Hepatocyte (in vitro differentiated cells): Measurements from ENCODE around the gene CLDN34. TPM values are rescaled to one million over a fixed set of nuclear protein-coding genes. Genes with fewer than 3 reads are reported as not detected.

Source experiments
- DNase-seq: peaks from one replicate; pipeline ENCODE4 v3.0.0-alpha.2; 2016; ENCODE audit warnings: low spot score
- H2AFZ ChIP-seq: fragments of 200-600 bp; sonication (generic); 2 replicates; pipeline ENCODE4 v1.6.0; 2016; ENCODE audit warnings: antibody characterized with exemption, mild to moderate bottlenecking
- H3K27ac ChIP-seq: fragments of 200-600 bp; sonication (generic); 2 replicates; pipeline ENCODE4 v1.5.1; 2016; ENCODE audit warnings: mild to moderate bottlenecking
- H3K27me3 ChIP-seq: fragments of 200-600 bp; sonication (generic); 2 replicates; pipeline ENCODE4 v1.6.1; 2016
- H3K36me3 ChIP-seq: fragments of 200-600 bp; sonication (generic); replicated peaks from 2 replicates; pipeline ENCODE4 v1.5.1; 2016; ENCODE audit warnings: low read depth; ENCODE audit not compliant: insufficient read depth
- H3K4me1 ChIP-seq: fragments of 200-600 bp; sonication (generic); 2 replicates; pipeline ENCODE4 v1.5.1; 2016; ENCODE audit warnings: mild to moderate bottlenecking, moderate library complexity; ENCODE audit not compliant: insufficient read depth
- H3K4me2 ChIP-seq: fragments of 200-600 bp; sonication (generic); 2 replicates; pipeline ENCODE4 v1.6.0; 2016
- H3K4me3 ChIP-seq: fragments of 200-600 bp; sonication (generic); 2 replicates; pipeline ENCODE4 v1.5.1; 2016; ENCODE audit warnings: mild to moderate bottlenecking
- H3K79me2 ChIP-seq: fragments of 200-600 bp; sonication (generic); 2 replicates; pipeline ENCODE4 v1.6.0; 2017; ENCODE audit warnings: mild to moderate bottlenecking
- H3K9me2 ChIP-seq: fragments of 200-600 bp; sonication (generic); replicated peaks from 2 replicates; pipeline ENCODE4 v1.6.0; 2017; ENCODE audit warnings: mild to moderate bottlenecking; ENCODE audit not compliant: insufficient read depth
- H3K9me3 ChIP-seq: fragments of 200-600 bp; sonication (generic); 2 replicates; pipeline ENCODE4 v1.5.1; 2016; ENCODE audit warnings: low read depth, mild to moderate bottlenecking
- H4K20me1 ChIP-seq: fragments of 200-600 bp; sonication (generic); 2 replicates; pipeline ENCODE4 v1.6.0; 2016; ENCODE audit warnings: mild to moderate bottlenecking; ENCODE audit not compliant: insufficient read depth, poor library complexity, severe bottlenecking
- CTCF ChIP-seq: fragments of 200-600 bp; sonication (generic); IDR thresholded peaks from 2 replicates; pipeline ENCODE4 v1.5.1; 2016; ENCODE audit warnings: antibody characterized with exemption, mild to moderate bottlenecking; ENCODE audit not compliant: poor library complexity
- EZH2 ChIP-seq: fragments of 200-600 bp; sonication (generic); IDR thresholded peaks from 2 replicates; pipeline ENCODE4 v1.6.1; 2016; ENCODE audit warnings: antibody characterized with exemption, mild to moderate bottlenecking, borderline replicate concordance
- EZH2phosphoT487 ChIP-seq: fragments of 200-600 bp; sonication (generic); IDR thresholded peaks from one replicate; pipeline ENCODE4 v1.6.1; 2018; ENCODE audit warnings: antibody characterized with exemption, mild to moderate bottlenecking, low read depth, moderate library complexity; ENCODE audit not compliant: unreplicated experiment, severe bottlenecking
- WGBS: methylation state at CpG from one replicate; pipeline ENCODE4 v1.1.6; 2016; ENCODE audit warnings: low lambda C conversion rate; ENCODE audit errors: missing lambda C conversion rate; 5-methylcytosine and 5-hydroxymethylcytosine counted together
- polyA plus RNA-seq: library from polyadenylated mRNA; unstranded; fragments of >200 nt; fragmentation: Nextera tagmentation; extraction: Ambion mirVana; gene quantifications from 2 replicates; pipeline ENCODE4 v1.2.1, GENCODE V29; 2016
- total RNA-seq: library from RNA; depleted of rRNA; stranded (reverse); fragments of >200 nt; gene quantifications from 2 replicates; pipeline ENCODE4 v1.2.3, GENCODE V29; 2014

The CLDN34 gene
- total and polyA plus RNA-seq, 2 experiments from 2014 or later: not detected

GRCh38 chrX:9961750-9962149 lies 5.4 kb upstream of the CLDN34 start:
- H3K9me3 ChIP-seq: no peaks in the 10 kb centered on the region
- no peaks in the 10 kb centered on the region for H3K36me3 ChIP-seq
- H3K27ac ChIP-seq: no peak overlapping the region
- TF ChIP-seq EZH2 (no peak), CTCF (no peak), EZH2phosphoT487 (no peak)
- H4K20me1 ChIP-seq: no peaks in the 10 kb centered on the region
- WGBS: 89% methylated on average over 5 of the region's 5 CpGs
- H2AFZ ChIP-seq: no peak overlapping the region
- H3K4me1 ChIP-seq: no peaks in the 10 kb centered on the region
- no peak for DNase-seq
- H3K4me3 ChIP-seq: no peak overlapping the region
- no peaks in the 10 kb centered on the region for H3K79me2 ChIP-seq
- no peaks in the 10 kb centered on the region for H3K9me2 ChIP-seq
- H3K4me2 ChIP-seq: no peak overlapping the region
- H3K27me3 ChIP-seq: no peaks in the 10 kb centered on the region

- Histone ChIP-seq H3K4me2 (no peak overlapping the region), H3K36me3 (no peaks in the 10 kb centered on the region)
- TF ChIP-seq EZH2 (no peak), CTCF (no peak), EZH2phosphoT487 (no peak)
Measured at GRCh38 chrX:9977635-9978034, 10.5 kb downstream of the CLDN34 start.

GRCh38 chrX:9980401-9980800 lies 13.2 kb downstream of the CLDN34 start:
- no peak overlapping the region for H3K27ac ChIP-seq
- no peak for DNase-seq
- no peak overlapping the region for H3K4me2 ChIP-seq
- no peaks in the 10 kb centered on the region for H3K9me2 ChIP-seq
- no peak overlapping the region for H3K4me3 ChIP-seq
- no peak for TF ChIP-seq EZH2
- TF ChIP-seq EZH2phosphoT487: no peak
- no peak for TF ChIP-seq CTCF
- H3K4me1 ChIP-seq: no peaks in the 10 kb centered on the region
- no peaks in the 10 kb centered on the region for H3K27me3 ChIP-seq
- no peaks in the 10 kb centered on the region for H3K36me3 ChIP-seq
- no peaks in the 10 kb centered on the region for H4K20me1 ChIP-seq
- H3K79me2 ChIP-seq: no peaks in the 10 kb centered on the region
- WGBS: 87% methylated on average over 7 of the region's 7 CpGs
- no peak overlapping the region for H2AFZ ChIP-seq
- H3K9me3 ChIP-seq: no peaks in the 10 kb centered on the region

More at GRCh38 chrX:9977635-9978034, 10.5 kb downstream of the CLDN34 start:
- Histone ChIP-seq H2AFZ (no peak overlapping the region), H4K20me1 (no peaks in the 10 kb centered on the region), H3K4me1 (no peaks in the 10 kb centered on the region), H3K27me3 (no peaks in the 10 kb centered on the region), H3K79me2 (no peaks in the 10 kb centered on the region), H3K27ac (peak overlapping the region; percentile 70), H3K4me3 (no peak overlapping the region), H3K9me3 (peaks cover 6% of the 10 kb centered on the region), H3K9me2 (no peaks in the 10 kb centered on the region)
- peak; percentile 25 for DNase-seq
- WGBS: 71% methylated on average over 3 of the region's 3 CpGs

GRCh38 chrX:9980927-9981326 lies 13.8 kb downstream of the CLDN34 start:
- H3K4me1 ChIP-seq: no peaks in the 10 kb centered on the region
- no peaks in the 10 kb centered on the region for H3K9me3 ChIP-seq
- H3K36me3 ChIP-seq: no peaks in the 10 kb centered on the region
- no peak overlapping the region for H3K4me3 ChIP-seq
- no peaks in the 10 kb centered on the region for H3K27me3 ChIP-seq
- H2AFZ ChIP-seq: no peak overlapping the region
- no peaks in the 10 kb centered on the region for H4K20me1 ChIP-seq
- DNase-seq: no peak
- 59% methylated on average over 5 of the region's 5 CpGs for WGBS
- H3K9me2 ChIP-seq: no peaks in the 10 kb centered on the region
- peak overlapping the region; percentile 66 for H3K27ac ChIP-seq
- no peaks in the 10 kb centered on the region for H3K79me2 ChIP-seq
- TF ChIP-seq EZH2 (no peak), CTCF (no peak), EZH2phosphoT487 (no peak)
- no peak overlapping the region for H3K4me2 ChIP-seq
